Heart right ventricle (tissue), 16 donors: Measurements from ENCODE around the gene AIF1. TPM values are rescaled to one million over a fixed set of nuclear protein-coding genes. Genes with fewer than 3 reads are reported as not detected.

Source experiments
- ATAC-seq, 8 donors: fragments of 200-7000 bp; cut with Tn5 transposase; one replicate each; pipeline ENCODE4 v1.9.1; 2020; ENCODE audit warnings: mild to moderate bottlenecking in 8 of 8, moderate library complexity in 8 of 8, moderate number of reproducible peaks in 1 of 8
- DNase-seq, 2 donors: peaks; one replicate each; pipeline ENCODE4 v3.0.0-alpha.2; 2020
- H3K27ac ChIP-seq, 10 donors: fragments of 200-600 bp; sonication (generic) in 2 of 10; one replicate each; pipeline versions ENCODE4 v1.5.0 to v1.8.0; 2020 to 2022; ENCODE audit warnings: mild to moderate bottlenecking in 3 of 10
- H3K27me3 ChIP-seq, 7 donors: fragments of 200-600 bp; one replicate each; pipeline ENCODE4 v1.8.0; 2021 to 2022; ENCODE audit warnings: mild to moderate bottlenecking in 2 of 7
- H3K36me3 ChIP-seq, 9 donors: fragments of 200-600 bp; sonication (generic) in 1 of 9; one replicate each; pipeline versions ENCODE4 v1.5.0 to v1.8.0; 2020 to 2022; ENCODE audit warnings: mild to moderate bottlenecking in 2 of 9
- H3K4me1 ChIP-seq, 9 donors: fragments of 200-600 bp; sonication (generic) in 1 of 9; one replicate each; pipeline versions ENCODE4 v1.5.0 to v1.8.0; 2020 to 2022; ENCODE audit warnings: mild to moderate bottlenecking in 4 of 9
- H3K4me3 ChIP-seq, 10 donors: fragments of 200-600 bp; sonication (generic) in 2 of 10; one replicate each; pipeline versions ENCODE4 v1.5.0 to v1.8.0; 2020 to 2022; ENCODE audit warnings: mild to moderate bottlenecking in 7 of 10, moderate library complexity in 2 of 10
- H3K9me3 ChIP-seq, 11 donors: fragments of 200-600 bp in 10 of 11; sonication (generic) in 2 of 11; one replicate each; pipeline versions ENCODE4 v1.5.0 to v1.8.0; 2013 to 2022; ENCODE audit warnings: mild to moderate bottlenecking in 2 of 11, control low read depth in 1 of 11, moderate library complexity in 1 of 11
- WGBS, 2 donors: extraction: QIAGEN DNeasy Blood & Tissue Kit; methylation state at CpG; one replicate each; pipeline ENCODE4 v1.1.7; 2013; ENCODE audit warnings: inconsistent platforms in 1 of 2; 5-methylcytosine and 5-hydroxymethylcytosine counted together
- intact Hi-C, 10 donors: fragments of 100-400 bp; cut with DNase I; formaldehyde crosslinking; loops; one replicate each; pipeline versions ENCODE4 v1.11.1 to v1.14.2; 2022
- polyA plus RNA-seq, 2 donors: library from polyadenylated mRNA; stranded (reverse); fragments of 200-250 nt; gene quantifications; one replicate each; pipeline ENCODE4 v1.2.3, GENCODE V29; 2013
- total RNA-seq, 10 donors: library from RNA; stranded (reverse); fragmentation: NEBNext Ultra II Directional in 3 of 10; extraction: Animal tissue kit (Norgen Biotek cat#: 25700) in 3 of 10; gene quantifications; one replicate each; pipeline versions ENCODE4 v1.2.1 to v1.2.4, GENCODE V29; 2021 to 2023
- TF ChIP-seq, protein P1 (sequence below), 9 donors: fragments of 200-600 bp; sonication (generic) in 2 of 9; IDR thresholded peaks; one replicate each; pipeline versions ENCODE4 v1.5.0 to v1.8.0; 2021 to 2022; ENCODE audit warnings: antibody characterized with exemption in 9 of 9, mild to moderate bottlenecking in 5 of 9, moderate library complexity in 1 of 9
- donor health status: Arrhythmogenic right ventricular cardiomyopathy.
- donor health status: ischemic (EF 13 %, LVEDD 7.1; RV severe dilation, severe dysfunction).
- donor health status: healthy with polysubstance abuse.
- donor health status: DM: no; HTN: yes; CAD: no.
- donor health status: DM: no; HTN: no; CAD: no.
- donor health status: ischemic (EF 25% LVEDD 6.9; RV normal size, moderate dysfunction).
- donor health status: ischemic (EF 25% LVEDD 5.7; RV mildly dilated, moderate dysfunction).
- donor health status: healthy.
- donor health status: DM: yes; HTN: yes; CAD: no.
- donor health status: Ischemic cardiomyopathy.
- donor health status: ischemic (EF 35%, LVEDD 5.7; RV mildly dilated, moderate dysfunction).
- donor health status: nonischemic (EF 11% LVEDD 7.7; RV severe dilation, severe dysfunction).
- donor health status: DM: yes; HTN: yes; CAD: no.
- donor health status: PGD.
- donor health status: ischemic (EF 29% LVEDD 5.4; RV normal size, mild dysfunction).
- donor health status: nonischemic (EF 23%, LVEDD 6.1; RV moderate dilation, normal function).

The AIF1 gene
- total and polyA plus RNA-seq, 12 donors, result 2.8 to 62.1 (median 7.8) TPM

- H3K27ac ChIP-seq, result peak overlapping the region; percentile 41 to 94 (median 86)
- H3K4me3 ChIP-seq, result peak overlapping the region; percentile 36 to 97 (median 82)
- no peaks in the 10 kb centered on the region for H3K9me3 ChIP-seq
- H3K4me1 ChIP-seq, result peaks cover 0 to 83% (median 13%) of the 10 kb centered on the region in 9 donors
- H3K36me3 ChIP-seq, result peaks cover 0 to 19% (median 0%) of the 10 kb centered on the region in 9 donors
- no peak for DNase-seq
- intact Hi-C loops, result loop anchor here in 6 of 10 donors (1.0 to 5.0 kb wide), 6 partner anchors 15 to 35 kb away; partner anchors contain the start of genes ATP6V1G2 (in 5 of the 6) and NFKBIL1 (in 5 of the 6)
- H3K27me3 ChIP-seq, result no peaks in the 10 kb centered on the region
- peak in 7 of 8 donors; percentile 23 to 75 (median 54) for ATAC-seq
- WGBS, 2 donors, result 24% methylated on average over 21 of the region's 21 CpGs
- TF ChIP-seq, protein P1, sequence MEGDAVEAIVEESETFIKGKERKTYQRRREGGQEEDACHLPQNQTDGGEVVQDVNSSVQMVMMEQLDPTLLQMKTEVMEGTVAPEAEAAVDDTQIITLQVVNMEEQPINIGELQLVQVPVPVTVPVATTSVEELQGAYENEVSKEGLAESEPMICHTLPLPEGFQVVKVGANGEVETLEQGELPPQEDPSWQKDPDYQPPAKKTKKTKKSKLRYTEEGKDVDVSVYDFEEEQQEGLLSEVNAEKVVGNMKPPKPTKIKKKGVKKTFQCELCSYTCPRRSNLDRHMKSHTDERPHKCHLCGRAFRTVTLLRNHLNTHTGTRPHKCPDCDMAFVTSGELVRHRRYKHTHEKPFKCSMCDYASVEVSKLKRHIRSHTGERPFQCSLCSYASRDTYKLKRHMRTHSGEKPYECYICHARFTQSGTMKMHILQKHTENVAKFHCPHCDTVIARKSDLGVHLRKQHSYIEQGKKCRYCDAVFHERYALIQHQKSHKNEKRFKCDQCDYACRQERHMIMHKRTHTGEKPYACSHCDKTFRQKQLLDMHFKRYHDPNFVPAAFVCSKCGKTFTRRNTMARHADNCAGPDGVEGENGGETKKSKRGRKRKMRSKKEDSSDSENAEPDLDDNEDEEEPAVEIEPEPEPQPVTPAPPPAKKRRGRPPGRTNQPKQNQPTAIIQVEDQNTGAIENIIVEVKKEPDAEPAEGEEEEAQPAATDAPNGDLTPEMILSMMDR (IDR thresholded peaks at IDR 0.05), result no peak
Measured at GRCh38 chr6:31581434-31582229, 33.4 kb upstream of the AIF1 start.

DNA sequence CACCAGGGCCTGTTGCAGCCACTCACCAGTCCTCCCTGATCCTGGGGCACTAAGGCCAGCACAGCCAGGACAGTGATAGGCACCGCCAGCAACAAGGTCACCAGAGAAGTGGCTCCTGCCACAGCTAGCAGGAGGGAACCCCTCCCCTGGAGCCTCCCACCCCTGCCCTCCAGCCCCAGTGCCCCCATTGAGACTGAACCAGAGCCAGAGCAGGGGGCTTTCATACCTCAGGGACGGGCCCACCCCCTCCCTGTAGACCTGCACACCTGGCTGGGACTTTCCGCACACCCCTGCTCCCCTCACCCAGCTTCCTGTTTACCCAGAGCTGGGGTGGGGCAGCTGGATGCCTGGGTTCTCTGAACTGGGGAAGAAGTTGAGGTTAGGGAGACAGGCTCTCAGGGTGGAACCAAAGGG, 32.8 kb upstream of the AIF1 start, which contains the start of gene LTB:
TSS of gene LTB (minus strand) at position 195 of the 414 bp plus-strand sequence. CDS start at position 188, 7 bp downstream.
- Histone ChIP-seq H3K27ac (peak within 1 kb of the TSS; percentile 41 to 94 (median 86)), H3K4me3 (peak within 1 kb of the TSS; percentile 36 to 97 (median 82)), H3K4me1 (peaks cover 0 to 83% (median 13%) of the 10 kb centered on the region in 9 donors), H3K36me3 (peaks cover 0 to 16% (median 0%) of the 10 kb centered on the region in 9 donors), H3K27me3 (peaks cover 0 to 3% (median 0%) of the 10 kb centered on the region in 7 donors), H3K9me3 (no peaks in the 10 kb centered on the region)
- ATAC-seq, result no peak
- no peak for DNase-seq
- WGBS, 2 donors, result 70% methylated on average over 3 of the region's 3 CpGs
- intact Hi-C loops, result loop anchor here in 4 of 10 donors (5.0 kb wide), 1 partner anchor 35 kb away; the partner anchor contains the start of genes ATP6V1G2 (in 4 of the 4) and NFKBIL1 (in 4 of the 4)
- TF ChIP-seq, protein P1 (IDR thresholded peaks at IDR 0.05), result no peak

DNA sequence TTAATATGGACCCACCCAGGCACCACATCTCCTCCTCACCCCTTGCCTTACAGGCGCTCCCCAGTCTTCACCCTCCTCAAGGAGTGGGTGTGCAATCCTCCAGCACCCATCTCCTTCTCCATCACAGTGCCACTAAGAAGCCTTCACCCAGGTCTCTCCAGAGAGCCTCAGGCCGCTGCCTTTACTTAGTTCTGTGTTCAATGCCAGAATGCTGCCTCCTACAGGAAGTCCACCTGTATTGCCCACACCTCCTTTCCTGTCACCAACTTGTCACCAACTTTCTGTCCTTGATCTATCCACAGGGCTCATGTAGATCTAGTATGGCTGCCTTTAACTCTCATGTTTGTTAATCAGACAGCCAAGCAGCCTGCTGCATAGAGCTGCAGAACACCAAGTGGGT, 29.5 kb upstream of the AIF1 start:
- Histone ChIP-seq H3K27ac (peak overlapping the region in 6 of 10 donors; percentile 22 to 94 (median 44)), H3K4me1 (peaks cover 0 to 76% (median 15%) of the 10 kb centered on the region in 9 donors)
- intact Hi-C loops, result no loop called here

DNA sequence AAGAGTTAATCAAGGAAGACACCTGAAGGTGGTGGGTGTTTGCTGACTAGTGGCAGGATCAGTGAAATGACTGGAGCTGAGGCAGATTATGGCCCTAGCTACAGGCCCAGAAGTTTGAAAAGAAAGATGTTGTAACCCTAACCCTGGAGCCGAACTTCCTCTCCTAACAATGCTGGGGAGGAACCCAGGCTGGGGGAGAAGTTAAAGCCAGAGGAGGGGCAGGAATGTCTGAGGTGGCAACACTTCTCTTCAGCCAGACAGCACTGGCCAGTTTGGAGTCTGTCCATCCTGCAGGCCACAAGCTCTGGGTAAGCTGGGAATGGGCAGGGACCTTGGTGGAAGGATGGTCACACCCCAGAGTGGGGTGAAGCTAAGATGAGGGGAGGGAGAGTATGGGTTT, 29.0 kb upstream of the AIF1 start, which contains the start of gene LST1:
TSS of gene LST1 (plus strand) at position 270 of the 400 bp plus-strand sequence. CDS start 1,023 bp downstream, outside the sequence.
- 51 to 61% methylated on average over 1 of the region's 1 CpG for WGBS, 2 donors
- Histone ChIP-seq H3K4me1 (peaks cover 0 to 74% (median 15%) of the 10 kb centered on the region in 9 donors), H3K27me3 (peaks cover 0 to 9% (median 0%) of the 10 kb centered on the region in 7 donors), H3K36me3 (peaks cover 0 to 8% (median 0%) of the 10 kb centered on the region in 9 donors), H3K4me3 (peak within 1 kb of the TSS in 3 of 10 donors; percentile 11 to 51 (median 20)), H3K9me3 (no peaks in the 10 kb centered on the region), H3K27ac (peak within 1 kb of the TSS in 6 of 10 donors; percentile 22 to 94 (median 44))
- TF ChIP-seq, protein P1 (IDR thresholded peaks at IDR 0.05), result no peak
- no peak for DNase-seq
- intact Hi-C loops, result no loop called here
- ATAC-seq, result peak in 7 of 8 donors; percentile 7 to 56 (median 32)

More for the DNA sequence above, 29.5 kb upstream of the AIF1 start:
- WGBS, 2 donors, result 64 to 77% methylated on average over 2 of the region's 2 CpGs
- peaks cover 0 to 9% (median 0%) of the 10 kb centered on the region in 7 donors for H3K27me3 ChIP-seq
- TF ChIP-seq, protein P1 (IDR thresholded peaks at IDR 0.05), result peak in 4 of 9 donors; percentile 7 to 42 (median 10)
- peak overlapping the region in 1 of 10 donors; percentile 51 for H3K4me3 ChIP-seq
- DNase-seq (no peak), ATAC-seq (no peak)
- H3K9me3 ChIP-seq, result no peaks in the 10 kb centered on the region
- H3K36me3 ChIP-seq, result peaks cover 0 to 8% (median 0%) of the 10 kb centered on the region in 9 donors
